H1 (cell line): Measurements from ENCODE around the gene DOCK10. TPM values are rescaled to one million over a fixed set of nuclear protein-coding genes. Genes with fewer than 3 reads are reported as not detected.

Source experiments
- CTCF ChIA-PET: fragments of 300-600 bp; sonication (Branson Sonifier 250); formaldehyde crosslinking; loops from one replicate; lab custom pipeline; 2021; ENCODE audit not compliant: partially characterized antibody; lab: Charles Lee
- POLR2A ChIA-PET: fragments of 300-600 bp; sonication (Branson Sonifier 250); formaldehyde crosslinking; loops from one replicate; lab custom pipeline; 2021; ENCODE audit warnings: inconsistent platforms; ENCODE audit not compliant: partially characterized antibody; lab: Charles Lee
- DNase-seq, 2 experiments: peaks; one replicate each; pipeline versions ENCODE4 v3.0.0 to v3.0.0-alpha.2; 2010 to 2022; ENCODE audit warnings: low spot score in 2 of 2, low read depth in 1 of 2, mixed read lengths in 1 of 2
- FAIRE-seq: peaks from 2 replicates; lab custom pipeline; 2011; peaks lifted over from hg19 to GRCh38; lab: Jason Lieb, UNC
- H2AFZ ChIP-seq: 2 replicates; pipeline ENCODE4 v1.8.1; 2012; ENCODE audit warnings: low read length, inconsistent platforms
- H2AK5ac ChIP-seq: 2 replicates; pipeline ENCODE4 v1.6.1; 2013; ENCODE audit warnings: low read depth, low read length
- H2BK120ac ChIP-seq: replicated peaks from 2 replicates; pipeline ENCODE3; 2013; ENCODE audit warnings: low read depth, low read length, inconsistent platforms
- H2BK12ac ChIP-seq: 2 replicates; pipeline ENCODE4 v1.6.1; 2013; ENCODE audit warnings: low read depth, low read length
- H2BK15ac ChIP-seq: 2 replicates; pipeline ENCODE4 v1.6.1; 2013; ENCODE audit warnings: low read length
- H2BK20ac ChIP-seq: 2 replicates; pipeline ENCODE4 v1.6.1; 2013; ENCODE audit warnings: low read length
- H2BK5ac ChIP-seq: 2 replicates; pipeline ENCODE4 v1.6.1; 2013; ENCODE audit warnings: low read depth, low read length
- H3K14ac ChIP-seq: 2 replicates; pipeline ENCODE4 v1.6.1; 2013; ENCODE audit warnings: inconsistent platforms; ENCODE audit not compliant: insufficient read length
- H3K18ac ChIP-seq: 2 replicates; pipeline ENCODE4 v1.6.1; 2013; ENCODE audit warnings: low read length; ENCODE audit errors: extremely low read depth
- H3K23ac ChIP-seq: 2 replicates; pipeline ENCODE4 v1.6.1; 2013; ENCODE audit warnings: inconsistent platforms; ENCODE audit not compliant: insufficient read length
- H3K23me2 ChIP-seq: 2 replicates; pipeline ENCODE4 v1.6.1; 2013; ENCODE audit warnings: low read depth, low read length
- H3K27ac ChIP-seq: 2 replicates; pipeline ENCODE4 v1.6.1; 2011; ENCODE audit warnings: low read depth, low read length, inconsistent platforms
- H3K27me3 ChIP-seq, 4 experiments: replicated peaks in 1 of 4; 1 replicate in 1 of 4; 2 replicates in 3 of 4; pipeline versions ENCODE4 v1.6.1 to v1.8.1; 2011 to 2013; ENCODE audit warnings: low read length in 3 of 4, mild to moderate bottlenecking in 3 of 4, inconsistent platforms in 2 of 4, mixed read lengths in 2 of 4, moderate library complexity in 1 of 4; ENCODE audit not compliant: control insufficient read depth in 3 of 4, insufficient read depth in 3 of 4; ENCODE audit errors: extremely low read depth in 1 of 4
- H3K36me3 ChIP-seq, 4 experiments: 2 replicates each; pipeline versions ENCODE4 v1.6.1 to v1.8.1; 2011 to 2013; ENCODE audit warnings: mild to moderate bottlenecking in 4 of 4, low read length in 3 of 4, moderate library complexity in 2 of 4, control low read depth in 1 of 4, inconsistent platforms in 1 of 4; ENCODE audit not compliant: insufficient read depth in 4 of 4, control insufficient read depth in 2 of 4
- H3K4ac ChIP-seq: replicated peaks from 2 replicates; pipeline ENCODE3; 2013; ENCODE audit warnings: low read length, low read depth, mixed read lengths, inconsistent platforms; ENCODE audit not compliant: insufficient read length
- H3K4me1 ChIP-seq, 4 experiments: replicated peaks in 1 of 4; 1 replicate in 1 of 4; 2 replicates in 3 of 4; pipeline versions ENCODE4 v1.6.1 to v1.8.1; 2011 to 2013; ENCODE audit warnings: low read length in 3 of 4, inconsistent platforms in 2 of 4, mixed read lengths in 1 of 4; ENCODE audit not compliant: insufficient read depth in 4 of 4, control insufficient read depth in 3 of 4
- H3K4me2 ChIP-seq, 2 experiments: 2 replicates each; pipeline versions ENCODE4 v1.6.1 to v1.8.1; 2011 to 2013; ENCODE audit warnings: low read depth in 2 of 2, low read length in 2 of 2, control low read depth in 1 of 2, inconsistent platforms in 1 of 2, mild to moderate bottlenecking in 1 of 2; ENCODE audit not compliant: insufficient read depth in 1 of 2
- H3K4me3 ChIP-seq, 4 experiments: fragments of 200-600, 300-600 bp in 1 of 4; sonication (generic), shearing (Covaris generic), sonication (Bioruptor Twin) in 1 of 4; 2 replicates each; pipeline versions ENCODE4 v1.5.1 to v1.8.1; 2011 to 2016; ENCODE audit warnings: low read length in 4 of 4, low read depth in 3 of 4, control low read depth in 2 of 4, inconsistent platforms in 2 of 4, mild to moderate bottlenecking in 2 of 4, mixed read lengths in 1 of 4, moderate library complexity in 1 of 4; ENCODE audit not compliant: insufficient read depth in 2 of 4; ENCODE audit errors: extremely low read depth in 1 of 4
- H3K56ac ChIP-seq: replicated peaks from 2 replicates; pipeline ENCODE3; 2013; ENCODE audit warnings: low read depth, mild to moderate bottlenecking, mixed read lengths, low read length, inconsistent platforms; ENCODE audit not compliant: insufficient read length
- H3K79me1 ChIP-seq: 2 replicates; pipeline ENCODE4 v1.6.1; 2013; ENCODE audit warnings: low read depth, low read length, control low read depth
- H3K79me2 ChIP-seq, 2 experiments: 2 replicates each; pipeline versions ENCODE4 v1.6.1 to v1.8.1; 2012 to 2013; ENCODE audit warnings: low read length in 2 of 2, mild to moderate bottlenecking in 2 of 2, inconsistent platforms in 1 of 2; ENCODE audit not compliant: insufficient read depth in 2 of 2, control insufficient read depth in 1 of 2
- H3K9ac ChIP-seq, 4 experiments: replicated peaks in 1 of 4; 1 replicate in 1 of 4; 2 replicates in 3 of 4; pipeline versions ENCODE4 v1.6.1 to v1.8.1; 2011 to 2013; ENCODE audit warnings: low read depth in 3 of 4, low read length in 3 of 4, control low read depth in 2 of 4, mild to moderate bottlenecking in 2 of 4, moderate library complexity in 2 of 4, inconsistent platforms in 1 of 4; ENCODE audit errors: extremely low read depth in 1 of 4
- H3K9me3 ChIP-seq, 2 experiments: 2 replicates each; pipeline versions ENCODE4 v1.6.1 to v1.8.1; 2012 to 2013; ENCODE audit warnings: mild to moderate bottlenecking in 2 of 2, moderate library complexity in 2 of 2, control low read depth in 1 of 2, inconsistent platforms in 1 of 2, low read depth in 1 of 2, low read length in 1 of 2, mixed read lengths in 1 of 2; ENCODE audit not compliant: insufficient read depth in 2 of 2
- H4K20me1 ChIP-seq, 2 experiments: replicated peaks in 1 of 2; 2 replicates each; pipeline versions ENCODE3 to v1.8.1; 2011 to 2013; ENCODE audit warnings: inconsistent platforms in 2 of 2, low read length in 2 of 2, mild to moderate bottlenecking in 1 of 2; ENCODE audit not compliant: insufficient read depth in 2 of 2, control insufficient read depth in 1 of 2
- H4K5ac ChIP-seq: 2 replicates; pipeline ENCODE4 v1.6.1; 2013; ENCODE audit warnings: low read length, low read depth, mixed read lengths, inconsistent platforms; ENCODE audit not compliant: insufficient read length
- H4K8ac ChIP-seq: 2 replicates; pipeline ENCODE4 v1.8.0; 2013; ENCODE audit warnings: mild to moderate bottlenecking, moderate library complexity, low read length, inconsistent platforms; ENCODE audit not compliant: insufficient read depth; ENCODE audit errors: extremely low read depth
- H4K91ac ChIP-seq: replicated peaks from 2 replicates; pipeline ENCODE3; 2013; ENCODE audit warnings: low read length, mixed read lengths, inconsistent platforms; ENCODE audit not compliant: insufficient read length
- ATF3 ChIP-seq: IDR thresholded peaks from 2 replicates; pipeline ENCODE4 v1.6.1; 2011; ENCODE audit warnings: low read depth, mild to moderate bottlenecking, low read length; ENCODE audit not compliant: insufficient read depth
- CEBPB ChIP-seq: IDR thresholded peaks from 2 replicates; pipeline ENCODE4 v1.6.1; 2012; ENCODE audit warnings: low read depth, low read length
- CHD1 ChIP-seq: IDR thresholded peaks from 2 replicates; pipeline ENCODE4 v1.6.1; 2012; ENCODE audit warnings: low read depth, low read length, improper control_type of control experiment
- CHD2 ChIP-seq: IDR thresholded peaks from 2 replicates; pipeline ENCODE4 v1.6.1; 2012; ENCODE audit warnings: low read length, improper control_type of control experiment
- E2F6 ChIP-seq: IDR thresholded peaks from 2 replicates; pipeline ENCODE4 v1.6.1; 2012; ENCODE audit warnings: inconsistent platforms
- GTF2F1 ChIP-seq: IDR thresholded peaks from 2 replicates; pipeline ENCODE4 v1.6.1; 2012; ENCODE audit warnings: low read depth, low read length, improper control_type of control experiment, borderline replicate concordance
- MAX ChIP-seq: IDR thresholded peaks from 2 replicates; pipeline ENCODE4 v1.6.1; 2012; ENCODE audit warnings: inconsistent platforms
- NANOG ChIP-seq: IDR thresholded peaks from 2 replicates; pipeline ENCODE4 v1.6.1; 2011; ENCODE audit warnings: low read length, low read depth, mild to moderate bottlenecking, inconsistent platforms; ENCODE audit not compliant: insufficient read depth, poor library complexity, severe bottlenecking
- PHF8 ChIP-seq: fragments of 200-600 bp; sonication (generic); conservative IDR thresholded peaks from 2 replicates; pipeline ENCODE4 v1.7.1; 2012; ENCODE audit warnings: low read depth, mild to moderate bottlenecking, inconsistent platforms, low read length, moderate library complexity
- RBBP5 ChIP-seq: IDR thresholded peaks from 2 replicates; pipeline ENCODE4 v1.7.1; 2012; ENCODE audit warnings: low read depth, mild to moderate bottlenecking, inconsistent platforms, low read length, moderate library complexity, borderline replicate concordance
- SIX5 ChIP-seq: IDR thresholded peaks from 2 replicates; pipeline ENCODE4 v1.6.1; 2011; ENCODE audit warnings: mild to moderate bottlenecking, low read depth, low read length
- TAF1 ChIP-seq: IDR thresholded peaks from 2 replicates; pipeline ENCODE4 v1.6.1; 2011; ENCODE audit warnings: mild to moderate bottlenecking, low read depth, low read length
- ZNF274 ChIP-seq: IDR thresholded peaks from 2 replicates; pipeline ENCODE4 v1.7.0; 2012; ENCODE audit warnings: low read length, borderline replicate concordance; ENCODE audit errors: extremely low read depth
- WGBS, 2 experiments: shearing (Covaris generic) in 1 of 2; methylation state at CpG; one replicate each; pipeline versions ENCODE4 v1.1.6 to v1.1.7; 2013 to 2015; ENCODE audit warnings: low lambda C conversion rate in 2 of 2, mixed read lengths in 2 of 2, inconsistent platforms in 1 of 2, low coverage in 1 of 2, missing lambda C conversion rate in 1 of 2; ENCODE audit not compliant: insufficient replicate concordance in 2 of 2, insufficient coverage in 1 of 2, insufficient read length in 1 of 2; ENCODE audit errors: extremely low coverage in 1 of 2, missing lambda C conversion rate in 1 of 2; 5-methylcytosine and 5-hydroxymethylcytosine counted together
- polyA plus RNA-seq, 7 experiments: library from polyadenylated mRNA; depleted of rRNA in 3 of 7; stranded (reverse) in 5 of 7; unstranded in 2 of 7; fragments of >200 nt in 5 of 7; fragments of 200-250 nt in 2 of 7; gene quantifications; 1 replicate in 5 of 7; 2 replicates in 1 of 7; 4 replicates in 1 of 7; pipeline versions ENCODE4 v1.2.1 to v1.2.3, GENCODE V29; 2011 to 2013; ENCODE audit warnings: missing spikeins in 2 of 7, mixed read lengths in 2 of 7
- total RNA-seq: library from RNA; stranded (reverse); fragmentation: NEBNext Ultra II Directional; extraction: Animal tissue kit (Norgen Biotek cat#: 25700); gene quantifications from 2 replicates; pipeline ENCODE4 v1.2.1, GENCODE V29; 2021

DOCK10 gene
- total and polyA plus RNA-seq, 2 of the 8 experiments (the other 6 are each of a cell fraction or from before 2014, with no cell fraction given) = 0.33 to 1.6 TPM

GRCh38 chr2:225042800-225043167 is 516 bp upstream of the DOCK10 start:
- no peaks in the 10 kb centered on the region; a peak in 1 of 8 replicates for H3K36me3 ChIP-seq
- DNase-seq = peak in 1 of 2 experiments; percentile 47
- no peak for TF ChIP-seq PHF8
- no peak for TF ChIP-seq MAX
- TF ChIP-seq ATF3 = no peak
- no peak for TF ChIP-seq TAF1
- TF ChIP-seq SIX5 = no peak
- no peak for TF ChIP-seq NANOG
- TF ChIP-seq ZNF274 = no peak
- TF ChIP-seq CHD2 = no peak
- no peak for TF ChIP-seq CEBPB
- no peak for TF ChIP-seq RBBP5
- no peak for TF ChIP-seq CHD1
- no peak for TF ChIP-seq E2F6
- TF ChIP-seq GTF2F1 = no peak

More at GRCh38 chr2:225042800-225043167, 516 bp upstream of the DOCK10 start:
- Histone ChIP-seq H2AK5ac (no peak overlapping the region), H2BK20ac (no peak overlapping the region), H3K4me1 (peaks cover 0 to 4% (median 2%) of the 10 kb centered on the region in 4 experiments; a peak in 2 of 7 replicates), H4K91ac (no peak overlapping the region), H3K9me3 (no peaks in the 10 kb centered on the region), H3K23ac (no peak overlapping the region), H3K14ac (no peak overlapping the region), H4K8ac (no peak overlapping the region), H4K20me1 (no peaks in the 10 kb centered on the region), H3K18ac (no peak overlapping the region), H3K27me3 (peaks cover 30 to 40% (median 37%) of the 10 kb centered on the region in 4 experiments), H2BK120ac (no peak overlapping the region), H2BK5ac (no peak overlapping the region), H2BK15ac (no peak overlapping the region), H3K4me3 (peak overlapping the region; percentile 2 to 79 (median 36); a peak in 6 of 8 replicates), H3K4ac (no peak overlapping the region), H3K79me1 (no peaks in the 10 kb centered on the region), H3K23me2 (peaks cover 9% of the 10 kb centered on the region; the same call in 1 of the 2 replicates), H3K56ac (no peak overlapping the region), H2AFZ (no peak overlapping the region; the same call in 1 of the 2 replicates), H3K4me2 (peak overlapping the region; percentile 74 to 90), H2BK12ac (no peak overlapping the region), H4K5ac (no peak overlapping the region), H3K27ac (no peak overlapping the region), H3K9ac (no peak overlapping the region), H3K79me2 (no peaks in the 10 kb centered on the region)
- FAIRE-seq = no peak
- ChIA-PET POLR2A (no interaction called here), CTCF (interaction anchor here (0.8 to 2.9 kb wide), 5 partner anchors 10 to 41 kb away, joined by 3 to 9 read pairs (median 5); no protein-coding TSS in a partner anchor)
- WGBS, 2 experiments = 48% methylated on average over 8 of the region's 13 CpGs; no CpG with 5 or more reads in 1 of the 2 experiments
